Gastrocnemius medialis (tissue), 4 donors: ENCODE measurements around the gene NELFB. TPM values are rescaled to one million over a fixed set of nuclear protein-coding genes. Genes with fewer than 3 reads are reported as not detected.
"Not testable (repeated sequence)": the region's sequence is repeated elsewhere in the genome, so short reads cannot be mapped to it uniquely, and the experiment has no call there.

ENCODE experiments used
- ATAC-seq, 2 donors: fragments of 150-250 bp; one replicate each; pipeline ENCODE4 v1.9.1; 2016
- DNase-seq, 2 donors: peaks; one replicate each; pipeline ENCODE4 v3.0.0-alpha.2; 2019
- H3K27ac ChIP-seq, 4 donors: fragments of 200-600 bp; sonication (generic); 1 replicate in 1 of 4; 2 replicates in 3 of 4; pipeline ENCODE4 v1.5.1; 2016 to 2018; ENCODE audit warnings: mild to moderate bottlenecking in 2 of 4, moderate library complexity in 1 of 4
- H3K27me3 ChIP-seq, 3 donors: fragments of 200-600 bp; sonication (generic) in 2 of 3; 1 replicate in 1 of 3; 2 replicates in 2 of 3; pipeline versions ENCODE4 v1.5.1 to v1.6.0; 2016 to 2019; ENCODE audit warnings: mild to moderate bottlenecking in 1 of 3, moderate library complexity in 1 of 3
- H3K36me3 ChIP-seq, 2 donors: fragments of 200-600 bp; sonication (generic) in 1 of 2; one replicate each; pipeline ENCODE4 v1.5.1; 2017 to 2018
- H3K4me1 ChIP-seq, 2 donors: fragments of 200-600 bp; sonication (generic) in 1 of 2; one replicate each; pipeline ENCODE4 v1.5.1; 2016 to 2017; ENCODE audit warnings: mild to moderate bottlenecking in 2 of 2
- H3K4me3 ChIP-seq, 4 donors: fragments of 200-600 bp; sonication (generic) in 3 of 4; 1 replicate in 1 of 4; 2 replicates in 3 of 4; pipeline ENCODE4 v1.5.1; 2016 to 2019; ENCODE audit warnings: mild to moderate bottlenecking in 2 of 4
- H3K9me3 ChIP-seq, 3 donors: fragments of 200-600 bp; sonication (generic) in 2 of 3; 1 replicate in 1 of 3; 2 replicates in 2 of 3; pipeline ENCODE4 v1.5.1; 2016 to 2019
- CTCF ChIP-seq, 5 experiments: fragments of 450-650 bp in 3 of 5; fragments of 200-600 bp in 2 of 5; sonication (generic) in 2 of 5; IDR thresholded peaks in 4 of 5; conservative IDR thresholded peaks in 1 of 5; 1 replicate in 4 of 5; 2 replicates in 1 of 5; pipeline ENCODE4 v1.5.1; 2016 to 2019; ENCODE audit warnings: antibody characterized with exemption in 5 of 5, mild to moderate bottlenecking in 3 of 5, moderate library complexity in 3 of 5
- POLR2A ChIP-seq, 2 donors: fragments of 450-650 bp; IDR thresholded peaks; one replicate each; pipeline ENCODE4 v1.6.1; 2017; ENCODE audit warnings: antibody characterized with exemption in 2 of 2, mild to moderate bottlenecking in 2 of 2, moderate library complexity in 2 of 2
- in situ Hi-C, 4 donors: fragments of 200-750 bp; cut with MboI; loops; one replicate each; pipeline versions ENCODE4 v1.15.0 to v1.8.0; 2017; ENCODE audit warnings: low sequenced_read_pairs in 4 of 4
- intact Hi-C: fragments of 100-400 bp; cut with DNase I; formaldehyde crosslinking; loops from one replicate; pipeline ENCODE4 v1.15.1; 2023; ENCODE audit warnings: low total_unique reads
- total RNA-seq, 4 donors: library from RNA; depleted of rRNA; stranded (reverse); fragments of >200 nt; gene quantifications; one replicate each; pipeline versions ENCODE4 v1.1.0 to v1.2.3, GENCODE V29; 2016

NELFB gene
- total RNA-seq, 4 donors from 2014 or later: 21.6 to 61.5 (median 39.4) TPM

DNA sequence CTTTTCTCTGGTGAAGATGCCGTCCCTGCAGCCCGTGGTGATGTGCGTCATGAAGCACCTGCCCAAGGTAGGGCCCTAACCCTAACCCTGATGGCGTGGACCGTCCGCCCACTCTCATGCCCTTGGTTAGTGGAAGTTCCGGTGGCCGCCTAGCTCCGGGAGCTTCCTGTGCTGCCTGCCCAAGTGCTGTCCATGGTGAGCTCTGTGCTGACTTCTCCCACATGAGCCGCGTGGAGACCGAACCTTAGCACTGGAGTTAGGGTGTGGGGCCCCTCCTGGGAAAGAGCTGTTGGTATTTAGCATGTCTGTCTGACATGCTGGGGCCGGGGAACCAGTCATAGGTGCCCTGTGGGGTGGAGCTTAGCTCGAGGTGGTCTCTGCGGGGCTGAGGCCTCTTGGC lies 1.2 kb downstream of the NELFB start:
- peak overlapping the region; percentile 63 to 97 (median 92) for H3K4me3 ChIP-seq

GRCh38 chr9:137256856-137257255 lies 1.7 kb downstream of the NELFB start:
- no peak for DNase-seq
- ATAC-seq: no peak
- intact Hi-C loops (no loop called here), in situ Hi-C loops (no loop called here)
- peaks cover 0 to 26% of the 10 kb centered on the region in 2 donors for H3K36me3 ChIP-seq
- peak overlapping the region in 2 of 4 donors; percentile 63 to 97 for H3K4me3 ChIP-seq
- no peak overlapping the region for H3K27ac ChIP-seq
- TF ChIP-seq POLR2A (IDR thresholded peaks at IDR 0.05): no peak
- TF ChIP-seq CTCF (IDR thresholded peaks at IDR 0.05 in 4 of 5, conservative IDR thresholded peaks at IDR 0.05 in 1 of 5): no peak
- H3K27me3 ChIP-seq: no peaks in the 10 kb centered on the region
- peaks cover 16 to 24% of the 10 kb centered on the region in 2 donors for H3K4me1 ChIP-seq
- no peaks in the 10 kb centered on the region for H3K9me3 ChIP-seq

More for the DNA sequence above, 1.2 kb downstream of the NELFB start:
- no peak for ATAC-seq
- in situ Hi-C loops (no loop called here), intact Hi-C loops (no loop called here)
- Histone ChIP-seq H3K9me3 (no peaks in the 10 kb centered on the region), H3K36me3 (peaks cover 0 to 26% of the 10 kb centered on the region in 2 donors), H3K27me3 (no peaks in the 10 kb centered on the region), H3K27ac (no peak overlapping the region), H3K4me1 (peaks cover 16 to 24% of the 10 kb centered on the region in 2 donors)
- DNase-seq: no peak
- TF ChIP-seq CTCF (IDR thresholded peaks at IDR 0.05 in 4 of 5, conservative IDR thresholded peaks at IDR 0.05 in 1 of 5): no peak
- no peak for TF ChIP-seq POLR2A (IDR thresholded peaks at IDR 0.05)

- Histone ChIP-seq H3K27ac (peak overlapping the region in 2 of 4 donors; percentile 25 to 26), H3K36me3 (peaks cover 0 to 47% of the 10 kb centered on the region in 2 donors)
- H3K4me1 ChIP-seq, in situ Hi-C loops, H3K9me3 ChIP-seq, H3K4me3 ChIP-seq, H3K27me3 ChIP-seq, DNase-seq, ATAC-seq: not testable (repeated sequence)
- peak; percentile 45 to 67 (median 53) for TF ChIP-seq CTCF (IDR thresholded peaks at IDR 0.05 in 4 of 5, conservative IDR thresholded peaks at IDR 0.05 in 1 of 5)
- intact Hi-C loops: loop anchor here (2.0 kb wide), 1 partner anchor 26 kb away; no protein-coding TSS in a partner anchor
Observed at GRCh38 chr9:137262173-137262908, 7.2 kb downstream of the NELFB start.

- Histone ChIP-seq H3K27ac (no peak overlapping the region), H3K4me1 (peaks cover 4 to 8% of the 10 kb centered on the region in 2 donors), H3K27me3 (no peaks in the 10 kb centered on the region), H3K9me3 (no peaks in the 10 kb centered on the region), H3K4me3 (no peak overlapping the region), H3K36me3 (peaks cover 0 to 44% of the 10 kb centered on the region in 2 donors)
- in situ Hi-C loops (no loop called here), intact Hi-C loops (loop anchor here (2.0 kb wide), 1 partner anchor 26 kb away; no protein-coding TSS in a partner anchor)
- DNase-seq (no peak), ATAC-seq (no peak)
- TF ChIP-seq CTCF (IDR thresholded peaks at IDR 0.05 in 4 of 5, conservative IDR thresholded peaks at IDR 0.05 in 1 of 5) (no peak), POLR2A (IDR thresholded peaks at IDR 0.05) (no peak)
Observed at GRCh38 chr9:137262909-137263285, 7.8 kb downstream of the NELFB start.
